GM12878 (cell line): ENCODE measurements around the gene RACK1. TPM values are rescaled to one million over a fixed set of nuclear protein-coding genes. Genes with fewer than 3 reads are reported as not detected.

Experiments
- ATAC-seq: fragments of 200-7000 bp; cut with Tn5 transposase; 3 replicates; pipeline ENCODE4 v1.9.1; 2020; ENCODE audit warnings: mild to moderate bottlenecking, moderate library complexity
- BruUV-seq: library from RNA; stranded (reverse); fragments of 400-500 nt; replicated peaks from 2 replicates; lab custom pipeline; 2021; lab: Mats Ljungman, UMichigan
- CTCF ChIA-PET: fragments of 300-600 bp; sonication (Branson Sonifier 250); formaldehyde crosslinking; extraction: SDS; loops from one replicate; lab custom pipeline; 2021; ENCODE audit warnings: inconsistent platforms; lab: Yijun Ruan, JAX
- POLR2A ChIA-PET: fragments of 350-600 bp; formaldehyde crosslinking; extraction: SDS; loops from one replicate; lab custom pipeline; 2021; ENCODE audit warnings: inconsistent platforms; lab: Charles Lee
- RAD21 ChIA-PET: fragments of 300-600 bp; sonication (Branson Sonifier 250); formaldehyde crosslinking; loops from one replicate; lab custom pipeline; 2023; ENCODE audit warnings: antibody characterized with exemption; ENCODE audit not compliant: unreplicated experiment; lab: Charles Lee
- SMC1A ChIA-PET: fragments of 300-600 bp; sonication (Branson Sonifier 250); formaldehyde crosslinking; loops from one replicate; lab custom pipeline; 2023; ENCODE audit not compliant: unreplicated experiment, uncharacterized antibody; lab: Charles Lee
- DNase-seq: peaks from one replicate; pipeline ENCODE4 v3.0.0-alpha.2; 2011; ENCODE audit warnings: low read depth, low spot score
- FAIRE-seq: peaks from 3 replicates; lab custom pipeline; 2011; peaks lifted over from hg19 to GRCh38; lab: Jason Lieb, UNC
- H2AFZ ChIP-seq: 2 replicates; pipeline ENCODE4 v1.6.0; 2011; ENCODE audit warnings: low read depth, low read length, control low read depth; ENCODE audit not compliant: control insufficient read depth
- H3K27ac ChIP-seq: 2 replicates; pipeline ENCODE4 v1.5.1; 2011; ENCODE audit warnings: control low read depth; ENCODE audit not compliant: control insufficient read depth, insufficient read depth
- H3K27me3 ChIP-seq, 2 experiments: replicated peaks in 1 of 2; 2 replicates each; pipeline versions ENCODE4 v1.6.0 to v1.6.1; 2011; ENCODE audit warnings: low read length in 1 of 2; ENCODE audit not compliant: control insufficient read depth in 2 of 2, insufficient read depth in 2 of 2
- H3K36me3 ChIP-seq, 2 experiments: 2 replicates each; pipeline ENCODE4 v1.5.1; 2011; ENCODE audit warnings: low read length in 1 of 2; ENCODE audit not compliant: control insufficient read depth in 2 of 2, insufficient read depth in 2 of 2
- H3K4me1 ChIP-seq: 2 replicates; pipeline ENCODE4 v1.6.1; 2011; ENCODE audit warnings: mild to moderate bottlenecking, low read length, moderate library complexity, mixed read lengths; ENCODE audit not compliant: control insufficient read depth, insufficient read depth
- H3K4me2 ChIP-seq: 2 replicates; pipeline ENCODE4 v1.6.0; 2011; ENCODE audit warnings: control low read depth; ENCODE audit not compliant: control insufficient read depth, insufficient read depth
- H3K4me3 ChIP-seq: fragments of 200-600 bp; sonication (generic); 2 replicates; pipeline ENCODE4 v1.5.1; 2016
- H3K79me2 ChIP-seq: 2 replicates; pipeline ENCODE4 v1.6.0; 2011; ENCODE audit warnings: low read length; ENCODE audit not compliant: control insufficient read depth, insufficient read depth
- H3K9ac ChIP-seq: 2 replicates; pipeline ENCODE4 v1.8.0; 2011; ENCODE audit warnings: low read length, control low read depth, mixed read lengths; ENCODE audit not compliant: control insufficient read depth, insufficient read depth
- H3K9me3 ChIP-seq: replicated peaks from 3 replicates; pipeline ENCODE4 v1.5.1; 2011; ENCODE audit warnings: mild to moderate bottlenecking, low read length; ENCODE audit not compliant: control insufficient read depth, insufficient read depth
- H4K20me1 ChIP-seq: 2 replicates; pipeline ENCODE4 v1.6.0; 2011; ENCODE audit not compliant: control insufficient read depth, insufficient read depth
- ATF2 ChIP-seq: IDR thresholded peaks from 2 replicates; pipeline ENCODE4 v1.6.1; 2012; ENCODE audit warnings: low read length, inconsistent platforms
- BCLAF1 ChIP-seq: fragments of 450-650 bp; IDR thresholded peaks from 2 replicates; pipeline ENCODE4 v1.6.1; 2017; ENCODE audit warnings: antibody characterized with exemption, mild to moderate bottlenecking, moderate library complexity
- CHD1 ChIP-seq: IDR thresholded peaks from 2 replicates; pipeline ENCODE4 v1.6.1; 2012; ENCODE audit warnings: low read depth, low read length, improper control_type of control experiment
- EZH2 ChIP-seq: IDR thresholded peaks from 2 replicates; pipeline ENCODE4 v1.6.1; 2012; ENCODE audit warnings: low read depth, mild to moderate bottlenecking, control low read depth, inconsistent platforms, low read length, borderline replicate concordance; ENCODE audit not compliant: control insufficient read depth
- FOXK2 ChIP-seq: fragments of 450-650 bp; IDR thresholded peaks from 2 replicates; pipeline ENCODE4 v1.6.1; 2017; ENCODE audit warnings: mild to moderate bottlenecking, moderate library complexity
- SP1 ChIP-seq: IDR thresholded peaks from one replicate; pipeline ENCODE4 v1.6.1; 2011; ENCODE audit warnings: low read depth, low read length
- TBL1XR1 ChIP-seq: IDR thresholded peaks from 2 replicates; pipeline ENCODE4 v1.6.1; 2012; ENCODE audit warnings: low read depth, low read length, improper control_type of control experiment
- TCF7 ChIP-seq: IDR thresholded peaks from 2 replicates; pipeline ENCODE4 v1.6.1; 2014; ENCODE audit warnings: antibody characterized with exemption, borderline replicate concordance
- USF2 ChIP-seq: IDR thresholded peaks from 2 replicates; pipeline ENCODE4 v1.6.1; 2011; ENCODE audit warnings: low read depth, low read length, improper control_type of control experiment, borderline replicate concordance
- ZNF274 ChIP-seq: IDR thresholded peaks from one replicate; pipeline ENCODE4 v1.8.0; 2011; ENCODE audit not compliant: insufficient read length, insufficient read depth
- ZSCAN29 ChIP-seq: fragments of 450-650 bp; IDR thresholded peaks from 2 replicates; pipeline ENCODE4 v1.6.1; 2017; ENCODE audit warnings: mild to moderate bottlenecking, moderate library complexity
- WGBS: methylation state at CpG from one replicate; pipeline ENCODE4 v1.1.6; 2016; ENCODE audit warnings: low lambda C conversion rate; ENCODE audit not compliant: insufficient replicate concordance, insufficient coverage; ENCODE audit errors: missing lambda C conversion rate; 5-methylcytosine and 5-hydroxymethylcytosine counted together
- in situ Hi-C: fragments of 300-500 bp; cut with MboI; formaldehyde crosslinking; loops from 9 replicates; pipeline ENCODE4 v1.14.3; 2018; ENCODE audit warnings: mixed read lengths
- intact Hi-C: fragments of 100-400 bp; cut with micrococcal nuclease; formaldehyde crosslinking; loops from one replicate; pipeline ENCODE4 v1.14.2; 2022; ENCODE audit not compliant: unreplicated experiment
- polyA plus RNA-seq, 11 experiments: library from polyadenylated mRNA; depleted of rRNA in 4 of 11; unstranded in 6 of 11; stranded (reverse) in 5 of 11; fragments of >200 nt; fragmentation: Nextera tagmentation in 4 of 11; fragmentation: Illumina TruSeq in 1 of 11; extraction: Ambion mirVana in 4 of 11; extraction: Trizol in 1 of 11; gene quantifications; 1 replicate in 1 of 11; 2 replicates in 10 of 11; pipeline versions ENCODE4 v1.2.1 to v1.2.3, GENCODE V29; 2011 to 2016; ENCODE audit warnings: inconsistent platforms in 2 of 11, missing spikeins in 2 of 11, low read depth in 1 of 11
- total RNA-seq, 4 experiments: library from RNA; depleted of rRNA in 3 of 4; stranded (reverse); fragments of >200 nt in 3 of 4; fragmentation: Illumina TruSeq in 1 of 4; extraction: Trizol in 1 of 4; gene quantifications; 2 replicates each; pipeline versions ENCODE4 v1.2.1 to v1.2.3, GENCODE V29; 2013 to 2021

Gene RACK1
- total and polyA plus RNA-seq, 10 of the 15 experiments (the other 5 are each of a cell fraction or from before 2014, with no cell fraction given), result 1,365 to 6,584 (median 4,167) TPM

GRCh38 chr5:181197326-181197951 is 46.3 kb downstream of the RACK1 start:
- ChIA-PET CTCF (interaction anchor here (0.8 to 1.5 kb wide), 2 partner anchors 9 to 63 kb away, joined by 3 to 5 read pairs; no protein-coding TSS in a partner anchor), POLR2A (interaction anchor here (0.6 to 3.1 kb wide), 4 partner anchors 9 to 50 kb away, joined by 3 to 18 read pairs (median 3); no protein-coding TSS in a partner anchor), SMC1A (interaction anchor here (1.8 to 3.0 kb wide), 2 partner anchors 9 to 13 kb away, joined by 10 to 15 read pairs; no protein-coding TSS in a partner anchor), RAD21 (interaction anchor here (1.5 to 3.1 kb wide), 4 partner anchors 9 to 57 kb away, joined by 4 to 10 read pairs (median 8); no protein-coding TSS in a partner anchor)
- no peak for TF ChIP-seq USF2
- no peak for TF ChIP-seq TCF7
- TF ChIP-seq SP1, result no peak
- no peak for TF ChIP-seq ZNF274
- Histone ChIP-seq H3K9me3 (no peaks in the 10 kb centered on the region), H3K36me3 (no peaks in the 10 kb centered on the region), H3K4me3 (no peak overlapping the region), H3K4me1 (peaks cover 21% of the 10 kb centered on the region), H2AFZ (no peak overlapping the region), H3K4me2 (no peak overlapping the region), H3K9ac (no peak overlapping the region), H4K20me1 (no peaks in the 10 kb centered on the region), H3K27me3 (no peaks in the 10 kb centered on the region), H3K27ac (no peak overlapping the region), H3K79me2 (no peaks in the 10 kb centered on the region; the same call in 1 of the 2 replicates)
- intact Hi-C loops (no loop called here), in situ Hi-C loops (no loop called here)
- BruUV-seq, result no TSS peak
- FAIRE-seq (no peak), ATAC-seq (no peak), DNase-seq (no peak)
- 61% methylated on average over 8 of the region's 8 CpGs for WGBS

GRCh38 chr5:181195249-181195761 is 48.4 kb downstream of the RACK1 start:
- Histone ChIP-seq H3K4me1 (peaks cover 22% of the 10 kb centered on the region), H3K4me2 (no peak overlapping the region), H2AFZ (no peak overlapping the region), H3K27me3 (no peaks in the 10 kb centered on the region), H3K27ac (no peak overlapping the region), H3K9ac (no peak overlapping the region), H3K36me3 (no peaks in the 10 kb centered on the region), H3K79me2 (no peaks in the 10 kb centered on the region; the same call in 1 of the 2 replicates), H3K9me3 (no peaks in the 10 kb centered on the region), H4K20me1 (no peaks in the 10 kb centered on the region), H3K4me3 (no peak overlapping the region)
- POLR2A ChIA-PET, result interaction anchor here (0.5 to 0.6 kb wide), 2 partner anchors 12 to 686 kb away, joined by 3 to 8 read pairs; no protein-coding TSS in a partner anchor
- DNase-seq (no peak), FAIRE-seq (no peak), ATAC-seq (no peak)
- in situ Hi-C loops (no loop called here), intact Hi-C loops (no loop called here)
- CTCF ChIA-PET, result no interaction called here
- RAD21 ChIA-PET, result no interaction called here
- 97% methylated on average over 42 of the region's 45 CpGs for WGBS
- BruUV-seq, result no TSS peak
- SMC1A ChIA-PET, result no interaction called here
- TF ChIP-seq EZH2 (no peak), ZSCAN29 (no peak), BCLAF1 (no peak), TBL1XR1 (no peak), FOXK2 (no peak), CHD1 (no peak), ATF2 (no peak)
